CD4-positive, alpha-beta T cell treated with Interleukin-12 subunit alpha and Interleukin-12 subunit beta, for 1 hour (primary cell): ENCODE measurements around the gene ATP23.
A peak's percentile ranks its signal among the peaks of the same experiment; 100 is the strongest.

Experiments used
- DNase-seq: peaks from one replicate; pipeline ENCODE4 v3.0.0-alpha.2; 2020

ATP23 gene

DNA sequence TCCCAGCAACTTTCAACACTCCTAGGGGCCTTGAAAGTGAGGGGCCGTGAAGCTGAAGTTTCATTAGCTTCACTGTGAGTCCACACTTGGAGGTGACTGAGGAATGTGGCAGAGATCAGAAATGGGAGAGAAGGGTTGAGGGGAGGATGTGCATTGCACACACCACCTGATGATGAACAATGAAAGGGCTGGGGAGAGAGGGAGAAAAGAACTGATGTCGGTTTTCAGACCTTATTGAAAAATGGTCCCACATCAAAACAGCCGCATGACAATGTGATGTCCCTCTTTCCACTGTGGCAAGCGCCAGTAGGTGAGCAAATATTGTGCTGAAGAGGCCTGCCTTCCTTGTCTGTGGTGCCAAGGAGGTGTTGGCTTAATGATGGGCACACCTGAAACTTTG lies 32.3 kb upstream of the ATP23 start:
- no peak for DNase-seq

DNA sequence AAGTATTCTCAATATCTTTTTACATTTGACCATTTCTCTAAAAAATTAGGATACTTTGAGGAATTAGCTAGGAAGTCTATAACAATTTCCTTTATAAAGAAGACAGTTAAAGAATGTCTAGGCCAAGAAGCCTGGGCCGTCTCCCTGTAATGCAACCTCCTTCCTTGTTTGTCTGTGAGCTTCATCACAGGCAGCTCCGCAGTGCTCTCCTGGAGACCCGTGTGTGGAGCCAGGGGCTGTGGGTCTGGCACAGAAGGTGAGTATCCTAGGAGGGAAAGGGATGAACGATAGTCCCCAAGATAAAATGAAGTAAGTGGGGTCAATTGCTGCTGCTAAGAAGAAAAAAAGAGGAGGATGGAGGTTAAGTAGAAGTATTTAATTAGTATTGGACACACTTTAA lies 31.8 kb upstream of the ATP23 start:
- DNase-seq, result no peak

DNA sequence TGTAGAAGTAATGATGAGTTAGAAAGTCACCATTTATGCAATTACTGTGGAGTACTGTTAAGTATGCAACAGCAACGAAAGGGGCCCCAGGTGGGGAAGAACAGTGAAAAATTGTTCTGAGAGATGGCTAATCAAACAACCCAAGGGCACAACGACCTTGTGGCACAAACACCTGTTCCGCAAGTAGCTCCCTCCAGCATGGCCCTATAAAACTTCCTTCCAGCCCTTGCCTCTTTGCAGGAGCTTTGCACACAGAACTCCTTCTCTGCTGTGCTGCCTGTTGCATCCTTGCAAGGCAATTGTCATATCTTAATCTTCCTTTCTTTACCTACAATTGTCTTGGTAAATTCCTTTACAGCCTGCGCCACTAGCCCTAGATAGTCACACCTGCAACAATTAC lies 23.2 kb upstream of the ATP23 start:
- no peak for DNase-seq

DNA sequence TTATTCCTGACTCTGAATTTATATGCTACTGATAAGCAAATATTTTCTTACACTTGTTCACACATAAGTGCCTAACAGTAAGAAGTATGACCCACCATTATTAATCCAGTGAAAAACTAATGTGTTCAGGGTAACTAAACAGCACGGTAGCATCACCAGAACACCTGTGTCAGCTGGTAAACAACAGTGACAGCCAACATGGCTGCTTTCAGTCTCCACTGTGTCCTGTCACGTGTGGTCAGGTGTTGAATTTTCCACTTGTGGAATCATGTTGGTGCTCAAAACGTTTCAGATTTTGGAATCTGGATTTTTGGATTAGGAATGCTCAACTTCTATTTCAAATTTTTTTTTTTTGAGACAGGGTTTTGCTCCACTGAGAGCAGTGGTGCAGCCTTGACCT lies 14.3 kb upstream of the ATP23 start:
- no peak for DNase-seq

DNA sequence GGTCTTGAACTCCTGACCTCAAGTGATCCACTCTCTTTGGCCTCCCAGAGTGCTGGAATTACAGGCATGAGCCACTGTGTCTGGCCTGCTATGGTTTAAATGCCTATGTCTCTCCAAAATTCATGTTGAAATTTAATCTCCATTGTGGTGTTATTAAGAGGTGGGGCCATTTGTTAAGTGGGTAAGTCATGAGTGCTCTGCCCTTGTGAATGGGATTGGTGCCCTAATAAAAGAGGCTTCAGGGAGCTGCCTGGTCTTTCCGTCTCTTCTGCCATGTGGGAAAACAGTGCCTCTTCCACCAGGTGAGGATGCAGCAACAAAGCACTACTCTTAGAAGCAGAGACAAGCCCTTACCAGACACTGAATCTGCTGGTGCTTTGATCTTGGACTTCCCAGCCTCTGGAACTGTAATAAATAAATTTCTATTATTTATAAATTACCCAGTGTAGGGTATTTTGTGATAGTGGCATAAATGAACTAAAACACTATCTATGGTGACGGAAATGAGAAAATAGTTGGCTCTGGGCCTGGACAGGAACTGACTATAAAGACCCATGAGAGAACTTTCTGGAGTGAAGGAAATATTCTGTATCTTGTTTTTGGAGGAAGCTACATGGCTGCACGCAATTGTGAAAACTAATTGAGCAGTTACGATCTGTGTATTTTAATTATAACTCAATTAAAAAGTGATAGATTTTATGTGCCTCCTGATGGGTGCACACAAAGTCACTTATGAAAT lies 12.1 kb upstream of the ATP23 start:
- no peak for DNase-seq

DNA sequence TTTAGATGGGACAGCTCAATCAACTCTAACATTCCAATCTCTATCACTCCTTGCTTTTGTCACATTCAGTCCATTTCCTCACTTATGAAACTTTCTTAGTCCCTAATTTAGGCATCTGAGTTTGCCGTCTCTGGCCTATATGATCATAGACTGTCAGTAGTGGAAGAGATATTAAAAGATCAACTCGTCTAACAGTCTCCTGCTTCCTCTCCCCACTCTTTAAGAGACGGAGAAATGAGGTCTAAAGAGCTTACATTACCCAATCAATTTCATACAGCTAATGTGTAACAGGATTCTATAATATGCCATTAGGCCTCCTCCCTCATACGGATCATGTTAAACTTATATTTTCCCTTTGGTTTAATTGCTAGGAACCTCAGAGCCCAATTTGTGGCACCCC lies 6.5 kb upstream of the ATP23 start:
- no peak for DNase-seq

DNA sequence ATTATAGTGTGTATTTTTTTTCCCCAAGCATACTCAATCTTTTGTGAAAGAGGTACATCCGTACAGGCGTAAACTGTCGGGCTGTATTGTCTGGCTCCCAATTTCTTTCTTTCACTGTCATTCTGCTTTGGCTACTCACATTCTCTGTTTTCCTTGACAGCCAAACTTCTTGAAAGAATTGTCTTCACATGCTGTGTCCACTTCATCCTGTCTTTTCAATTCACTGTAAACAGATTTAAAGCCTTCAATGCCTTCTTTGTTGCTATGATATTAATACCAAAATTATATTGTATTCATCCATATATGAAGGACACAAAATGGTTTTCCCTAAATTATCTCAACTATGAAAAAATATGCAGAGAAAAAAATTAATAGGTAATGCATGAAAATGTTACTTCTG lies 6.0 kb upstream of the ATP23 start:
- no peak for DNase-seq

DNA sequence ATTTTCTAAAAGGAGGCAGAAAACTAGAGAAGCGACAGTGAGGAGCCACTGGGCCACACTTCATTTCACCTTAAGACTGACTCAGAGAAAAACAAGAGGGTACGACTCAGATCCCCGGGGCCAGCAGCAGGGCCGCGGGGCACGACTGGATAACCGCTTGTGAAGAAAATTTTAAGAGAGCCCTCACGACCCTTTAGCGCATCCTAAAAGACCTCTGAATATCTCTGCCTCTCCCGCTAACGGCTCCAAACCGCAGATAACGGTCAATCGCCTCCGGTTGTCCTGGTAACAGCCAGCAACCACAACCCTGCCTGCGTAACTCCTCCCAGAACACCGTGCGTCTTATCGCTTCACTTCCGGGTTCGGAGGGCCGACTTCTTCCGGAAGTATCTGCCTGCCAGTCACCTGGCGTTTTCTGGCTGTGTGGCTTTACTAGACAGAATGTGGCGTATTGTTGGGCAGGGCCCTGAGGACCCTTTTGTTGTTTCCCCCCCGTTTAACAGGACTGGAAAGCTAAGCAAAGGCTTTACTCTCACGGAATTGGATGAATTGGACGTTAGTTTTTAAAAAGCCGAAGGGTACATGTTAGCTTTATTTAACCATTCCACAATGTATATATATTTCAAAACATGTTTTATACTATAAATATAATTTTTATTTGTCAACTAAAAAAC lies 5.4 kb upstream of the ATP23 start:
- DNase-seq, result peak; percentile 95

DNA sequence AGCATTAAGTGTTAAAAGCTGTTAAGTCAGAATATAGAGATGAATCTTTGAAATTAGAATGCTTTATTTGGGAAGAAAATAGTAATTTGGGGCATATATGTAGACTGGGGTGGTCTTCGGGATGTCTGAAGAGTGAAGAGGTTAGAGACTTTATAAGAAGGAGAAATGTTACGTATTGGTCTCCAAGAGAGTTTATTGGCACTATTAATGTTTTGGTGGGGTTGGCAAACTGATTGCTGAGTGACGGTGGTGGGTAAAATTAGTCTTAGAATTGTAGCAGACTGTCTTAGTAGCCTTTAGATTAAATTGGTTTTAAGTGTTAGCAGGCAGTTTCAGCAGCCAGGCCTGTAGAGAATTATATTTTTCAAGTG lies 4.9 kb upstream of the ATP23 start:
- no peak for DNase-seq

DNA sequence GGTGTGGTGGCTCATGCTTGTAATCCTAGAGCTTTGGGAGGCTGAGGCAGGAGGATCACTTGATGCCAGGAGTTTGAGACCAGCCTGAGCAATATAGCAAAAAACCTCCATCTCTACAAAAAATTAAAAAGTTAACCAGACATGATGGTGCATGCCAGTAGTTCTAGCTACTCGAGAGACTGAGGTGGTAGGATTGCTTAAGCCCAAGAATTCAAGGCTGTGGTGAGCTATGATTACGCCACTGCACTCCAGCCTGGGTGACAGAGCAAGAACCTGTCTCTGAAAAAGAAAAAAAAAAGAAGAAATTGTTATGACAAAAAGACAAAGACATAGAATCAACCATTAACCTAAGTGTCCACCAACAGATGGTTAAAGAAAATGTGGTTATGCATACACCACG lies 2.1 kb upstream of the ATP23 start:
- no peak for DNase-seq

DNA sequence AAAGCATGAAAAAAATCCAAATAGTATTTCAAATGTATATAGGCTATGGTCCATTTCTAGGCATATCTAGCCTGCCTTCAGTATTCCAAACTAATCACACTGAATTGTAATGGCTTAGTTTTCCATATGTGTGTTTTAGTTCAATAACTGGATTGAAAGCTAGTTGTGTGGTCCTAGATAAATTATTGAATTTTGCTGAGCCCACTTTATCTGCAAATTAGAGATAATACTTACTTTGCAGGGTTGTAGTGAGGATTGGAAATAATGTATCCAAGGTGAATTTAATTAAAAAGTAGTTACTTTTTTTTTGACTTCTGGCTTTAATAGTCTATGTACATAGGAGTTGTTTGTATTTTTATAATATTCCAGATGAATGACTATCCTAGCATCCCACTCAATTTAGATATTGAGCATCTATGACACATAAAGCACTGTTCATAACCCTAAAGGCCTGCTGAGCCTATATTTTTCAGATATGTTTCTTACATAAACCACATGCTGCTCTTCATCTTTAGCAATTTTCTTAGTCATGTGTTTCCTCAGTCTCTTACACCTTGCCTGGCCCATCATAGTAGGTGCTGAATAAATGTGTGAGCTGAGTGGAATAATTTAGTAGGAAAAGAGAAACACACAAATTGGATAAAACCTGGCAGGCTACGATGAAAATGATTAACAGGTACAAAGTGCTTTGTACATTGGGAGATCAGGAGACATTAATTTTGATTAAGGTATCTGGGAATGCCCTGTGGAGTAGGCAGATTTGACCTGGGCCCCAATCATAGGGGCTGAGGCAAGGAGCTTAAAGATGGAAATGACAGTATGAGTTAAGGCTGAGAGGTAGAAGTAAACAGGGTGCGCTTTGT lies 1.1 kb upstream of the ATP23 start:
- peak; percentile 21 for DNase-seq

DNA sequence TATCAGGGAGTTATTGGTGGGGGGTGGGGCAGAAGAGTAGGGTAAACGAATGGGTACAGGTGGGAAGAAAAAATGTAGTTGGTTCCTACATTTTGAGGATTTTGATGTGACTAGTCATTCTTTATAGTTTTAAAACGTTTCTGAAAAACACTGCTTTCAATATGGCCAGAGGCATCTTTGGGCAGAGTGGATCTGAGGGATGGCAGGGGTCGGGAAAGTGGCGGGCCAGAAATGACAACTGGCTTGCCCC lies 527 bp upstream of the ATP23 start:
- no peak for DNase-seq

DNA sequence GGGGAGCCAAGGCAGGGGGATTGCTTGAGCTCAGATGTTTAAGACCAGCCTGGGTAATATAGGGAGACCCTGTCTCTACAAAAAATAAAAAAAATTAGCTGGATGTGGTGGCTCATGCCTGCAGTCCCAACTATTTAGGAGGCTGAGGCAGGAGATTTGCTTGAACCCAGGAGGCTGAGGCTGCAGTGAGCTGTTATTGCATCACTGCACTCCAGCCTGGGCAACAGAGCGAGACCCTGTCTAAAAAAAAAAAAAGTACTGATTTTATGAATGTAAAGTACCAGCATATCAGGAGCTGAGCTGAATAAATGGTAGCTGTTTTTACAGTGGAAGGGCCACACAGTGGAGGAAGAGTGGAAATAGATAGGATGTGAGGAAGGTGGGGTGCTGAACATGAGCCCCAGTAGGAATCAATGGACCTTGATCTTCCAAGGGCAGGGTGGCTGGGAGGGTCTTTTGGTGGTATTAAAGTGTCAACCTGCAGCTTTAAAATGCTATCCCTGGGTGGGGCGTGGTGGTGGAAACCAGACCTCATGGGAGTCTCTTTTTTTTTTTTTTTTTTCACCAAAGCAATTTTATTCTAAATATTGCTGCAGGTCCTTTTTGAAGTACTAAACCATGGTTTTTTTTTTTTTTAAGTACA lies 2.2 kb downstream of the ATP23 start:
- no peak for DNase-seq

DNA sequence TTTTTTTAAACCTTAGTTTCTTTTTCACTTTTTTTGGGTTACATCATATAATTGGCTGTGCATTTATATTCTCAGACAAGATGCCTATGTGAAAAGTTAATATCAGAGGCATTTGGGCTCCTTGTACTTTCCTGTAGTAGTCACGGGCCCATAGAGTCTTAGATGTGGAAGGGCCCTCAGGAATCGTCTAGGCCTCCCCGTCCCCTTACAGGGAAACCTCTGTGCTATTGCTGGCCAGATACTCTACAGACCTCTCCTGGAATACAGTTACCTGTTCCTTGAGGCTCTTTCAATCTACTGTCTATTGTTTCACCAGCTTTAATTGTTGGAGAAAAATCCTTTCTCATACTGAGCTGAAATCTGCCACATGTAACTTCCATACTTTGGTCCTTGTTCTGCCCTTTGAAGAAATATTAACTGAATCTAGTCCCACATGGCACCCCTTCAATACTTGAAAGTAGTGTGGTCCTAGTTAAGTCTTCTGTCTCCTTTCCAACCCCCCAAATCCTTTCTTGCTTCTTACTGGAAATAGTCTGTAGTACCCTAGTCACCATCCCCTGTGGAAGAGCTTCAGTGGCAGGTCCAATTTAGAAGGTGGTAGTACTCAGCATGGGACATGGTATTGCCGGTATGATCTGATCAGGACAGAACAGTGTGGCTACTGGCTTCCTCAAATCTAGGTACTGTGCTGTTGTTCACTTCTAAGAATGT lies 3.1 kb downstream of the ATP23 start:
- DNase-seq, result no peak

DNA sequence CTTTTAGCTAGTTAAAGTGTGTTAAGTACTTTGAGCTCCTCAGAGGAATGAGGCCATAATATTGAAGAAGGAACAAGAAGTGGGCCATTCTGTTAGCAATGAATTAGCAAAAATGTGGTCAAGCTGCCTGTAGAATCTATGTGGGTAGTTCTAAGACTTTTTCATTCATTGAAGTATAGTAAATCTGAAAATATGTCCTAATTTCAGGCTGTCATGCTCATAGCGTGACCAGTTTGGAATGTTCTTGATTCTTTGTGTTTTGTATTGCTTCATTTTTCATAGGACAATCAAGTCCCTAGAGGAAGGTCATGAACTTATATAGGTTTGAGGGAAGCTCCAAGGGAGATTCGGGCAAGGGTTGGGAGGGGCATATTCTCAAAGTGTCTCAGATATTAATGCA lies 11.4 kb downstream of the ATP23 start:
- no peak for DNase-seq

DNA sequence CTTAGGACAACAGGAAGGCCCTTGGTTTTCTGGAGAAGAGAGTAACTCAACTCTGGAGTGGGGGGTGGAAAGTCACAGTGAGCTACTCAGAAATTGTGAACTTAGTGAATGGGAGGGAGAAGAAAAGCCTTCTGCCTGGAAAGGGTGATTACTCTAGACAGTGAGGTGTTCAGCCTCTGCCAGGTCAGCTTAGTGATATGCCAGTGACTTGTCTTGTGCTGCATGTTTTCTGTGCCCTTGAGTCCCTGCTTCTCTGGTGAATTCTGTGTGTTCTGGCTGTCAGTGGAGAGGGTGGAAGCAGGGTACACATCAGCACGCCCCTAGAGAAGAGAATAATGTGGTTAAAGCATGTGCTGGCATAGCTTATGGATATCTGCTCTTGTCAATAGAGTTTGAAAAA lies 13.4 kb downstream of the ATP23 start:
- DNase-seq, result no peak

DNA sequence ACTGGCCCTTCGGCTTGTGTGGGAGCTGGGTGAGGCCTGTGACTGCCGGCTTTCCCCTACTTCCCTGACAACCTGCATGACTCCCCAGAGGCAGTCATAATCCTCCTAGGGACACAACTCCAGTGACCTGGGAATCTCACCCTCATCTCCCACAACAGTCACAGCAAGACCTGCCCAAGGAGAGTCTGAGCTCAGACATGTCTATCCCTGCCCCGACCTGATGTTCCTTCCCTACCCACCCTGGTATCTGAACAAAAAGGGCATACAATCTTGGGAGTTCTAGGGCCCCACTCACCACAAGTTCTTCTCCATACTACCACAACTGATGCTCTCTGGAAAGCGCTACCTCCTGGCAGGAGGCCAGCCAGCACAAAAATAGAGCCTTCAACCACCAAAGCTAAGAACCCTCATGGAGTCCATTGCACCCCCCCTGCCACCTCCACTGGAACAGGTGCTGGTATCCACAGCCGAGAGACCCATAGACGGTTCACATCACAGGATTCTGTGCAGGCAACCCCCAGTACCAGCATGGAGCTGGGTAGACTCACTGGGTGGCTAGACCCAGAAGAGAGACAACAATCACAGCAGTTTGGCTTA lies 16.8 kb downstream of the ATP23 start:
- DNase-seq, result no peak

DNA sequence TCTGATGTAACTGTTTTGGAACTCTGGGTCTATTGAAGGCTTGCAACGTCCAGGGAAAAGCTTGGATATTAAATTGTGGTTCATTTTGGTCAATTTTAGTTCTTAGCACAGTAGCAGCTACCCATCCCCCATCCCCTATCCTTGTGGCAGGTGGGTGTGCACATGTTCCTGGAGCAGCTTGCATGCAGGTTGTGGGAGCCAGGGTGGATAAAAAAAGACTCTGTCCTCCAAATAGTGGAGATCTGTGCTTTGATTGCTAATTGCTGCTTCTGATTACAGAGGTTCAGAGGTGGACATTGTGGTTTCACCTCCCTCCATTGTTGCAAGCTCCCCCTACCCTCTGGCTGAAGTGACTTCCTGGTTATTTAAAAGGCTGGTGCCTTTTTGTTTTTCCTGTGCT lies 23.1 kb downstream of the ATP23 start:
- no peak for DNase-seq

DNA sequence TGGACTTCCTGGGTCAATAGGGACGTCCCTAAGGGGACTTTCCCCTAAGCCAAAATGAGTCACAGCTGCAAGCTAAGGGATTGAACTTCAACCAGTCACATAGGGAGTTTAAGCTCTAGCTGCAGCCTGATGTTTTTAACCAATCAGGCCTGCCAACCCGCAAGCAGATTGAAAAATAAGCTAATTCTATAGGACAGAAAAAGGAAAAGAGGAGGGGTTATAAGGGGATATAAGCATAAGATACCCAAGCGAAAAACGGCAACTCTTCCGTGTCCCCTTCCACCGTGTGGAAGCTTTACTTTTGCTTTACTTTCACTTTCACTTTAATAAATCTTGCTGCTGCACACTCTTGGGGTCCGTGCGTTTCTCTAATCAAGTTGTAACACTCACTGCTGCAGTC lies 24.4 kb downstream of the ATP23 start:
- no peak for DNase-seq

DNA sequence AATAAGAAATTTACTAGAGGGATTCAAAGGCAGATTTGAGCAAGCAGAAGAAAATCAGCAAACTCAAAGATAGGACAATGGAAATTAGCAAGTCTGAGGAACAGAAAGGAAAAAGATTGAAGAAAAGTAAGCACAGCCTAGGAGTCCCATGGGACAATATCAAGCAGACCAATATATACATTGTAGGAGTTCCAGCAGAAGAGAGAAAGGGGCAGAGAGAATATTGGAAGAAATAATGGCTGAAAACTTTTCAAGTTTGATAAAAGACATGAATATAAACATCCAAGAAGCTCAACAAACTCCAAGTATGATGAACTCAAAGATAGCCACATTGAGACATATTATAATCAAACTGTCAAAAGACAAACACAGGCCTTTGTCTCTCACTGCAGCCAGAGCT lies 25.2 kb downstream of the ATP23 start:
- DNase-seq, result no peak

DNA sequence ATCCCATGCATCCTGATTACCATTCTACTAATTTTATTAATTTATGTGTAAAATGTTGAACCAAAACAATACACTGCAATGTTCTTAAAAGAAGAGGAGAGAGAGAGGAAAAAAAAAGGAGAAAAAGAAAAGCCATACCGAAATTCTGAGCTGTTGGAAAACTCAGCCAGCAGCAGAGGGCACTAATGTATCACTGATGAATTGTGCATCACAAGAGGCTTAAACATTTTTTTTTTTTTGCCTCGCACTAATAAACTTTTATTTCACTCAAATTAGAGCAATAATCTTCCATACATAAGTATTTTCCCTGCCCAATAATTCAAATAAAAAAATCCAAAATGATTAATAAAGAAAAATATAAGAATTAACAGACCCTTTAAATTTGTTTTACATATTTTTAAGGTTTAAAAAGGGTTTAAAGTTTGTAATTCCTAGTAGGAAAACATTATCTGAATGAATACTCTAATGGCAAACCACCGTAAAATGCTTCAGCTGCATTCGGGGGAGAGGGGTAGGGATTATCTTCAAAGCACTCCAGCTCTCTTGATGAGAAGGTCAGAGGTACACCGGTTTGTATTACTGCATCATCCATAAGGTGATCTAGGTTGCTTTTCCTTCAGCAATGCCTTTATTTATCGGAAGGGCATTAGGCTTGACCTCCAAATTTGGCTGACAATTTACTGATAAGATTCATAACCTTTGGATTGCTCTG lies 41.9 kb downstream of the ATP23 start:
- peak; percentile 4 for DNase-seq

DNA sequence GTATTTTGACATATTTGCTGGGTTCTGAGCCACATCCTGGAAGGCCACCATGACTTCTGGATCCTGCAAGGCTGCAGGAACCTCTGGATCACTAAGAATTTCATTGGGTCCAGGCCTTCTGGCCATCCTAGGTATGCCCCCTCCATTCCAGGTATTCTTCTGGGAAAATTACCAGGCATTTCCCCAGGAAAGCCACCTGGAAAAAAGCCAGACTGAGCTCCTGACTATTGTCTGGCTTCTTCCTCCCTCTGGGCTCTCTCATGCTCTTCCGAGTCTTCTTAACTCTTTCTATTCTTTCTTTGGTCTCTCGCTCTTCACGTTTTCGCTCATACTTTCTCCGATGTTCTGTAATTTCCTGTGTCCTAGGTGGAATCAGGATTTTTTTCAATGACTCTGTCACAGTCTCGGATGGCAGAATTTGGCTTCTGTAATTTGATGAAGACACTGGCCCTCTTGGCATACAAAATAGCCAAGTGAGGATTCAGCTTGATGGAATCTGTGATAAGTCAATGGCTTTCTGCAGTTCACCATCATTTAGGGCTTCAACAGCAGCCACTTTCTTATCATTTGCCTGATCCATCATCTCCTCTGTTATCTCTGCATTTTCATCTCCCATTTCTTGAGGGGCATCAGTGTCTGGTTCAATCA lies 42.6 kb downstream of the ATP23 start:
- DNase-seq, result no peak
